ENCODE measurements around the gene KLHL35.
"Not testable (repeated sequence)": the region's sequence is repeated elsewhere in the genome, so short reads cannot be mapped to it uniquely, and the experiment has no call there.

KLHL35 gene

GRCh38 chr11:75380245-75380644 lies 52.8 kb downstream of the KLHL35 start:
- H3K27ac ChIP-seq (ENCODE audit: poor library complexity, severe bottlenecking) = no peak overlapping the region

DNA sequence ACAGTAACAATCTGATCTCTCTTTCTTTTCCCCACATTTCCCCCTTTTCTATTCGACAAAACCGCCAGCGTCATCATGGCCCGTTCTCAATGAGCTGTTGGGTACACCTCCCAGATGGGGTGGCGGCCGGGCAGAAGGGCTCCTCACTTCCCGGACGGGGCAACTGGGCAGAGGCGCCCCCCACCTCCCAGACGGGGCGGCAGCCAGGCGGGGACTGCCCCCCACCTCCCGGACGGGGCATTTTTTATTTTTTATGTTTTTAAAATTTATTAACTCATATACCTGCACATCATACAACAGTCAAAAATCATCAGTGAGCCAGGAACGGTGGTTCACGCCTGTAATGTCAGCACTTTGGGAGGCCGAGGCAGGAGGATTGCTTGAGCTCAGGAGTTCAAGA lies 54.2 kb downstream of the KLHL35 start:
- H3K4me3 ChIP-seq (ENCODE audit: severe bottlenecking); H3K36me3 ChIP-seq (ENCODE audit: low read depth); H3K9me3 ChIP-seq (ENCODE audit: severe bottlenecking); H3K27me3 ChIP-seq (ENCODE audit: insufficient read depth, poor library complexity, severe bottlenecking); ATAC-seq (ENCODE audit: low read depth); H3K4me1 ChIP-seq (ENCODE audit: insufficient read depth, poor library complexity, severe bottlenecking); H3K27ac ChIP-seq (ENCODE audit: poor library complexity, severe bottlenecking); DNase-seq (ENCODE audit: low spot score): not testable (repeated sequence)

More at GRCh38 chr11:75380245-75380644, 52.8 kb downstream of the KLHL35 start:
- Histone ChIP-seq H3K27me3 (ENCODE audit: insufficient read depth, poor library complexity, severe bottlenecking) (no peaks in the 10 kb centered on the region), H3K9me3 (ENCODE audit: severe bottlenecking) (no peaks in the 10 kb centered on the region), H3K4me1 (ENCODE audit: insufficient read depth, poor library complexity, severe bottlenecking) (no peaks in the 10 kb centered on the region), H3K4me3 (ENCODE audit: severe bottlenecking) (no peak overlapping the region), H3K36me3 (ENCODE audit: low read depth) (no peaks in the 10 kb centered on the region)
- TF ChIP-seq, protein P1, sequence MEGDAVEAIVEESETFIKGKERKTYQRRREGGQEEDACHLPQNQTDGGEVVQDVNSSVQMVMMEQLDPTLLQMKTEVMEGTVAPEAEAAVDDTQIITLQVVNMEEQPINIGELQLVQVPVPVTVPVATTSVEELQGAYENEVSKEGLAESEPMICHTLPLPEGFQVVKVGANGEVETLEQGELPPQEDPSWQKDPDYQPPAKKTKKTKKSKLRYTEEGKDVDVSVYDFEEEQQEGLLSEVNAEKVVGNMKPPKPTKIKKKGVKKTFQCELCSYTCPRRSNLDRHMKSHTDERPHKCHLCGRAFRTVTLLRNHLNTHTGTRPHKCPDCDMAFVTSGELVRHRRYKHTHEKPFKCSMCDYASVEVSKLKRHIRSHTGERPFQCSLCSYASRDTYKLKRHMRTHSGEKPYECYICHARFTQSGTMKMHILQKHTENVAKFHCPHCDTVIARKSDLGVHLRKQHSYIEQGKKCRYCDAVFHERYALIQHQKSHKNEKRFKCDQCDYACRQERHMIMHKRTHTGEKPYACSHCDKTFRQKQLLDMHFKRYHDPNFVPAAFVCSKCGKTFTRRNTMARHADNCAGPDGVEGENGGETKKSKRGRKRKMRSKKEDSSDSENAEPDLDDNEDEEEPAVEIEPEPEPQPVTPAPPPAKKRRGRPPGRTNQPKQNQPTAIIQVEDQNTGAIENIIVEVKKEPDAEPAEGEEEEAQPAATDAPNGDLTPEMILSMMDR (IDR thresholded peaks at IDR 0.05; ENCODE audit: poor library complexity, severe bottlenecking) = no peak
- no peak for ATAC-seq (ENCODE audit: low read depth)
- DNase-seq (ENCODE audit: low spot score) = no peak

GRCh38 chr11:75376175-75376574 lies 56.8 kb downstream of the KLHL35 start:
- no peaks in the 10 kb centered on the region for H3K9me3 ChIP-seq (ENCODE audit: severe bottlenecking)
- TF ChIP-seq, protein P1 (IDR thresholded peaks at IDR 0.05; ENCODE audit: poor library complexity, severe bottlenecking) = no peak
- ATAC-seq (ENCODE audit: low read depth) (no peak), DNase-seq (ENCODE audit: low spot score) (no peak)
- H3K36me3 ChIP-seq (ENCODE audit: low read depth) = no peaks in the 10 kb centered on the region
- H3K27ac ChIP-seq (ENCODE audit: poor library complexity, severe bottlenecking) = no peak overlapping the region
- H3K4me3 ChIP-seq (ENCODE audit: severe bottlenecking) = no peak overlapping the region
- H3K4me1 ChIP-seq (ENCODE audit: insufficient read depth, poor library complexity, severe bottlenecking) = peaks cover 7% of the 10 kb centered on the region
- no peaks in the 10 kb centered on the region for H3K27me3 ChIP-seq (ENCODE audit: insufficient read depth, poor library complexity, severe bottlenecking)

DNA sequence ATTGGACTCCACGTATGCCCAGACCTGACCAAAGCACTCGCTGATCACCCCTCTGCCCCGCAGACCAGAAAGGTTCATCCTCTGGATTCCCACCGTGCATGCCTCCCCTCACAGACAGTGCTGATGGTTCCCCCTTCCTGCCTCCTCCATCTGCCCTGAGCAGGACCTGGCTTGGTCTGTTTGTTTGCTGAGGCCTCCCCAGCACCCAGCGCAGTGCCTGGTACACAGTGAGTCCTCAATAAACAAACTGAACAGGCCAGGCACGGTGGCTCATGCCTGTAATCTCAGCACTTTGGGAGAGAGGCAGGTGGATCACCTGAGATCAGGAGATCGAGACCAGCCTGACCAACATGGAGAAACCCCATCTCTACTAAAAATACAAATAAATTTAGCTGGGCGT lies 57.4 kb downstream of the KLHL35 start:
- no peak for DNase-seq (ENCODE audit: low spot score)
- no peaks in the 10 kb centered on the region for H3K36me3 ChIP-seq (ENCODE audit: low read depth)
- no peak for ATAC-seq (ENCODE audit: low read depth)
- H3K27ac ChIP-seq (ENCODE audit: poor library complexity, severe bottlenecking) = no peak overlapping the region
- no peaks in the 10 kb centered on the region for H3K27me3 ChIP-seq (ENCODE audit: insufficient read depth, poor library complexity, severe bottlenecking)
- no peaks in the 10 kb centered on the region for H3K9me3 ChIP-seq (ENCODE audit: severe bottlenecking)
- H3K4me1 ChIP-seq (ENCODE audit: insufficient read depth, poor library complexity, severe bottlenecking) = peaks cover 7% of the 10 kb centered on the region
- H3K4me3 ChIP-seq (ENCODE audit: severe bottlenecking) = no peak overlapping the region
- TF ChIP-seq, protein P1 (IDR thresholded peaks at IDR 0.05; ENCODE audit: poor library complexity, severe bottlenecking) = no peak

GRCh38 chr11:75374646-75375045 lies 58.4 kb downstream of the KLHL35 start:
- Histone ChIP-seq H3K9me3 (ENCODE audit: severe bottlenecking) (no peaks in the 10 kb centered on the region), H3K4me1 (ENCODE audit: insufficient read depth, poor library complexity, severe bottlenecking) (peaks cover 7% of the 10 kb centered on the region), H3K27ac (ENCODE audit: poor library complexity, severe bottlenecking) (no peak overlapping the region), H3K36me3 (ENCODE audit: low read depth) (no peaks in the 10 kb centered on the region), H3K27me3 (ENCODE audit: insufficient read depth, poor library complexity, severe bottlenecking) (no peaks in the 10 kb centered on the region), H3K4me3 (ENCODE audit: severe bottlenecking) (no peak overlapping the region)
- ATAC-seq (ENCODE audit: low read depth) (no peak), DNase-seq (ENCODE audit: low spot score) (no peak)
- TF ChIP-seq, protein P1 (IDR thresholded peaks at IDR 0.05; ENCODE audit: poor library complexity, severe bottlenecking) = no peak
